GM12878 (cell line): ENCODE data around the gene PLA2G6. TPM values are rescaled to one million over a fixed set of nuclear protein-coding genes. Genes with fewer than 3 reads are reported as not detected.

Experiments
- DPF2 ChIP-seq: fragments of 450-650 bp; IDR thresholded peaks from 2 replicates; pipeline ENCODE4 v1.6.1; 2017; ENCODE audit warnings: mild to moderate bottlenecking
- FOXM1 ChIP-seq: IDR thresholded peaks from 2 replicates; pipeline ENCODE4 v1.6.1; 2012; ENCODE audit warnings: low read depth, mild to moderate bottlenecking, inconsistent platforms, low read length, moderate library complexity
- GABPA ChIP-seq: IDR thresholded peaks from 2 replicates; pipeline ENCODE4 v1.6.1; 2014; ENCODE audit warnings: antibody characterized with exemption, low read depth, mild to moderate bottlenecking, inconsistent platforms
- HDGF ChIP-seq: fragments of 450-650 bp; IDR thresholded peaks from 2 replicates; pipeline ENCODE4 v1.6.1; 2016; ENCODE audit warnings: antibody characterized with exemption
- HSF1 ChIP-seq: fragments of 150-350 bp; IDR thresholded peaks from 2 replicates; pipeline ENCODE4 v1.6.1; 2014; ENCODE audit warnings: mild to moderate bottlenecking, low read depth, low read length
- IKZF2 ChIP-seq, 2 experiments: fragments of 450-650 bp; IDR thresholded peaks; 2 replicates each; pipeline ENCODE4 v1.6.1; 2017; ENCODE audit warnings: mild to moderate bottlenecking in 2 of 2, moderate library complexity in 2 of 2
- IRF5 ChIP-seq: fragments of 450-650 bp; IDR thresholded peaks from 2 replicates; pipeline ENCODE4 v1.6.1; 2017; ENCODE audit warnings: borderline replicate concordance
- MTA3 ChIP-seq: IDR thresholded peaks from 2 replicates; pipeline ENCODE4 v1.6.1; 2012; ENCODE audit warnings: low read length, inconsistent platforms, borderline replicate concordance
- MYB ChIP-seq: fragments of 150-350 bp; IDR thresholded peaks from 2 replicates; pipeline ENCODE4 v1.6.1; 2014; ENCODE audit warnings: mild to moderate bottlenecking, low read depth, low read length, borderline replicate concordance
- MYC ChIP-seq: IDR thresholded peaks from 2 replicates; pipeline ENCODE4 v1.6.1; 2011; ENCODE audit warnings: mild to moderate bottlenecking, low read length, moderate library complexity, inconsistent platforms; ENCODE audit not compliant: insufficient read depth, insufficient replicate concordance, insufficient read length, severe bottlenecking
- NFYB ChIP-seq: IDR thresholded peaks from 2 replicates; pipeline ENCODE4 v1.6.1; 2011; ENCODE audit warnings: low read depth, mild to moderate bottlenecking, low read length, improper control_type of control experiment, moderate library complexity; ENCODE audit not compliant: insufficient read depth
- PBX3 ChIP-seq: IDR thresholded peaks from 2 replicates; pipeline ENCODE4 v1.6.1; 2011; ENCODE audit warnings: mild to moderate bottlenecking, low read depth, low read length, moderate library complexity; ENCODE audit not compliant: insufficient replicate concordance
- RBBP5 ChIP-seq: fragments of 200-600 bp; sonication (generic); conservative IDR thresholded peaks from 2 replicates; pipeline ENCODE4 v1.6.1; 2016
- SMAD5 ChIP-seq: IDR thresholded peaks from 2 replicates; pipeline ENCODE4 v1.6.1; 2016; ENCODE audit warnings: antibody characterized with exemption, low read depth
- SUZ12 ChIP-seq: fragments of 200-600 bp; sonication (generic); IDR thresholded peaks from one replicate; pipeline ENCODE4 v1.6.1; 2018; ENCODE audit warnings: antibody characterized with exemption, mild to moderate bottlenecking; ENCODE audit not compliant: unreplicated experiment
- USF1 ChIP-seq: IDR thresholded peaks from 2 replicates; pipeline ENCODE4 v1.6.1; 2011; ENCODE audit warnings: borderline replicate concordance, low read depth, mild to moderate bottlenecking, moderate library complexity, mixed read lengths, low read length; ENCODE audit not compliant: insufficient read depth; ENCODE audit errors: extremely low read length
- WRNIP1 ChIP-seq: IDR thresholded peaks from 2 replicates; pipeline ENCODE4 v1.6.1; 2011; ENCODE audit warnings: low read depth, low read length, improper control_type of control experiment, borderline replicate concordance
- ZNF207 ChIP-seq: fragments of 450-650 bp; IDR thresholded peaks from 2 replicates; pipeline ENCODE4 v1.6.1; 2014; ENCODE audit warnings: antibody characterized with exemption, mild to moderate bottlenecking, borderline replicate concordance
- ZNF687 ChIP-seq: fragments of 450-650 bp; IDR thresholded peaks from 2 replicates; pipeline ENCODE4 v1.6.1; 2017; ENCODE audit warnings: mild to moderate bottlenecking, moderate library complexity
- polyA plus RNA-seq, 11 experiments: library from polyadenylated mRNA; depleted of rRNA in 4 of 11; unstranded in 6 of 11; stranded (reverse) in 5 of 11; fragments of >200 nt; fragmentation: Nextera tagmentation in 4 of 11; fragmentation: Illumina TruSeq in 1 of 11; extraction: Ambion mirVana in 4 of 11; extraction: Trizol in 1 of 11; gene quantifications; 1 replicate in 1 of 11; 2 replicates in 10 of 11; pipeline versions ENCODE4 v1.2.1 to v1.2.3, GENCODE V29; 2011 to 2016; ENCODE audit warnings: inconsistent platforms in 2 of 11, missing spikeins in 2 of 11, low read depth in 1 of 11
- total RNA-seq, 4 experiments: library from RNA; depleted of rRNA in 3 of 4; stranded (reverse); fragments of >200 nt in 3 of 4; fragmentation: Illumina TruSeq in 1 of 4; extraction: Trizol in 1 of 4; gene quantifications; 2 replicates each; pipeline versions ENCODE4 v1.2.1 to v1.2.3, GENCODE V29; 2013 to 2021

Gene PLA2G6
- total and polyA plus RNA-seq, 10 of the 15 experiments (the other 5 are each of a cell fraction or from before 2014, with no cell fraction given) = 0.15 to 42.2 (median 15.8) TPM

GRCh38 chr22:38202437-38203089 is 20.9 kb upstream of the PLA2G6 start (continued):
- TF ChIP-seq ZNF687 (peak; percentile 52), HSF1 (no peak), RBBP5 (no peak), WRNIP1 (no peak), ZNF207 (no peak), MYC (no peak), DPF2 (0 out of 2 replicates have a peak, but pooled peaks have one; percentile 58), NFYB (no peak), PBX3 (no peak), SMAD5 (no peak), SUZ12 (no peak), MYB (no peak), HDGF (no peak), IKZF2 (IDR thresholded peaks at IDR 0.05) (peak; percentile 30 to 54; a peak in 1 of 4 replicates), GABPA (no peak), IRF5 (no peak), FOXM1 (no peak), MTA3 (no peak), USF1 (peak; percentile 79)
